Muscle of back (tissue), 11 donors: Measurements from ENCODE around the gene PTPN22. TPM values are rescaled to one million over a fixed set of nuclear protein-coding genes. Genes with fewer than 3 reads are reported as not detected.

Experiments used
- DNase-seq, 3 donors: peaks; one replicate each; pipeline versions ENCODE4 v3.0.0 to v3.0.0-alpha.2; 2013
- polyA plus RNA-seq, 10 donors: library from polyadenylated mRNA; unstranded; fragments of 120-200 nt; gene quantifications; one replicate each; pipeline ENCODE4 v1.2.1, GENCODE V29; 2013; ENCODE audit not compliant: insufficient read length in 10 of 10

The PTPN22 gene
- polyA plus RNA-seq, 10 donors = 0.13 to 1.7 (median 0.33) TPM

GRCh38 chr1:113887402-113888175 lies 16.1 kb upstream of the PTPN22 start, which contains the start of gene BCL2L15:
BCL2L15 (minus strand) TSS chr1:113887581; CDS start chr1:113887375, 206 bp downstream.
- DNase-seq = no peak

GRCh38 chr1:113886417-113887401 lies 15.2 kb upstream of the PTPN22 start:
- no peak for DNase-seq

- DNase-seq = no peak
These were observed 10.1 kb upstream of the PTPN22 start for GRCh38 chr1:113881661-113882060.

GRCh38 chr1:113879739-113880038 lies 8.2 kb upstream of the PTPN22 start:
- no peak for DNase-seq

GRCh38 chr1:113876176-113876575 lies 4.7 kb upstream of the PTPN22 start:
- no peak for DNase-seq

- DNase-seq = no peak
These were observed 4.2 kb upstream of the PTPN22 start for GRCh38 chr1:113875714-113876113.

- no peak for DNase-seq
These were observed 2.7 kb upstream of the PTPN22 start for GRCh38 chr1:113874012-113874879.

GRCh38 chr1:113872219-113872935 lies 865 bp upstream of the PTPN22 start:
- peak in 1 of 3 donors; percentile 11 for DNase-seq

- DNase-seq = no peak
These were observed 734 bp downstream of the PTPN22 start for GRCh38 chr1:113870778-113871177.

GRCh38 chr1:113868387-113869083 lies 3.0 kb downstream of the PTPN22 start:
- DNase-seq = peak in 1 of 3 donors; percentile 28

GRCh38 chr1:113861641-113862040 lies 9.9 kb downstream of the PTPN22 start:
- DNase-seq = no peak

GRCh38 chr1:113860891-113861290 lies 10.6 kb downstream of the PTPN22 start:
- peak in 1 of 3 donors; percentile 63 for DNase-seq

- peak in 1 of 3 donors; percentile 14 for DNase-seq
These were observed 11.9 kb downstream of the PTPN22 start for GRCh38 chr1:113859478-113860175.

- no peak for DNase-seq
These were observed 12.5 kb downstream of the PTPN22 start for GRCh38 chr1:113858982-113859381.

GRCh38 chr1:113858418-113858817 lies 13.1 kb downstream of the PTPN22 start:
- DNase-seq = no peak

- DNase-seq = no peak
These were observed 13.7 kb downstream of the PTPN22 start for GRCh38 chr1:113857776-113858175.

- DNase-seq = peak in 1 of 3 donors; percentile 53
These were observed 15.1 kb downstream of the PTPN22 start for GRCh38 chr1:113856401-113856790.

- no peak for DNase-seq
These were observed 15.7 kb downstream of the PTPN22 start for GRCh38 chr1:113855630-113856400.

GRCh38 chr1:113854234-113854633 lies 17.3 kb downstream of the PTPN22 start:
- DNase-seq = no peak
